Measurements from ENCODE around the gene STX11. TPM values are rescaled to one million over a fixed set of nuclear protein-coding genes. Genes with fewer than 3 reads are reported as not detected.

STX11 gene
- total and polyA plus RNA-seq, 2 of the 13 experiments (the other 11 are each of a cell fraction or from before 2014, with no cell fraction given) = 0.03 TPM; not detected in 1

DNA sequence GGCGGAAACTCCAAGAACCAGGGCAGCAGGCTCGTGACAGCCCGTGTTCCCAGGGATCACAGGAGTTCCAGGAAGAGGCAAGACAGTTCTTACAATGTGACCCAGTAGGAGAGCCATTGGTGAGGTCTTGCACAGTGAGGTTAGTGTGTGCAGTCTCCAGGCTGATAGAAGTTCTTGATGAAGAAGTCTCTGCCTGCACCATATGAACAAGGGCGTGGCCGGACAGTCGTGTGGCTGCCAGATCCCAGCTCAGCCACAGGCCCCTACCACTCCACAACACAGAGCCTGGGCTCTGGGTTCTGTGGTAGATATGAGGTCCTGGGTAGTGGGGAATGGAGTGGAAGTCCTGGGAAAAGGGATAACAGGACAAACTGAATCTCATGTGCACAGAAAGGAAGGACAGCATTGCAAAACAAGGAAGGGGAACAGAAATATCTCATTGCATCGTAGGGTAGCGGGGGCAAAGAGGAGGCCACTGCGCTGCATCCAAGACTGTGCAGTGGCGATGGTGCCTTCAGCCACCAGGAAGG is 65.2 kb downstream of the STX11 start (continued):
- TF ChIP-seq, protein P1, sequence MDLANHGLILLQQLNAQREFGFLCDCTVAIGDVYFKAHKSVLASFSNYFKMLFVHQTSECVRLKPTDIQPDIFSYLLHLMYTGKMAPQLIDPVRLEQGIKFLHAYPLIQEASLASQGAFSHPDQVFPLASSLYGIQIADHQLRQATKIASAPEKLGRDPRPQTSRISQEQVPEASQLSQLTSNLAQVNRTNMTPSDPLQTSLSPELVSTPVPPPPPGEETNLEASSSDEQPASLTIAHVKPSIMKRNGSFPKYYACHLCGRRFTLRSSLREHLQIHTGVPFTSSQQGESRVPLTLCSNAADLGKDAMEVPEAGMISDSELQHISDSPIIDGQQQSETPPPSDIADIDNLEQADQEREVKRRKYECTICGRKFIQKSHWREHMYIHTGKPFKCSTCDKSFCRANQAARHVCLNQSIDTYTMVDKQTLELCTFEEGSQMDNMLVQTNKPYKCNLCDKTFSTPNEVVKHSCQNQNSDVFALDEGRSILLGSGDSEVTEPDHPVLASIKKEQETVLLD (CRISPR knock-in tag; IDR thresholded peaks at IDR 0.05; ENCODE audit: low read depth) = 0 out of 2 replicates have a peak, but pooled peaks have one; percentile 4
- no peak for TF ChIP-seq POLR2AphosphoS5 (IDR thresholded peaks at IDR 0.05; ENCODE audit: low read depth, low read length)
- TF ChIP-seq ZFYVE20 (CRISPR knock-in tag; IDR thresholded peaks at IDR 0.05; ENCODE audit: borderline replicate concordance, low read depth) = peak; percentile 67; the same call in 1 of the 2 replicates
- TF ChIP-seq CHCHD3 (CRISPR knock-in tag; IDR thresholded peaks at IDR 0.05) = 0 out of 2 replicates have a peak, but pooled peaks have one; percentile 61
- TF ChIP-seq ZFP41 (CRISPR knock-in tag; IDR thresholded peaks at IDR 0.05; ENCODE audit: borderline replicate concordance) = peak; percentile 36; the same call in 1 of the 2 replicates
- TF ChIP-seq ZNF12 (CRISPR knock-in tag; IDR thresholded peaks at IDR 0.05) = 0 out of 2 replicates have a peak, but pooled peaks have one; percentile 5
- peak; percentile 17; the same call in 1 of the 2 replicates for TF ChIP-seq KLF12 (CRISPR knock-in tag; IDR thresholded peaks at IDR 0.05; ENCODE audit: borderline replicate concordance)
- TF ChIP-seq ZNF598 (CRISPR knock-in tag; IDR thresholded peaks at IDR 0.05; ENCODE audit: borderline replicate concordance) = no peak
- TF ChIP-seq ZBTB42 (CRISPR knock-in tag; IDR thresholded peaks at IDR 0.05) = no peak
- TF ChIP-seq ZNF225 (CRISPR knock-in tag; IDR thresholded peaks at IDR 0.05) = peak; percentile 10; the same call in 1 of the 2 replicates
- TF ChIP-seq ZNF260 (CRISPR knock-in tag; IDR thresholded peaks at IDR 0.05; ENCODE audit: borderline replicate concordance, low read depth) = no peak
- 0 out of 2 replicates have a peak, but pooled peaks have one; percentile 28 for TF ChIP-seq ZSCAN21 (CRISPR knock-in tag; IDR thresholded peaks at IDR 0.05; ENCODE audit: borderline replicate concordance)
- TF ChIP-seq, protein P2, sequence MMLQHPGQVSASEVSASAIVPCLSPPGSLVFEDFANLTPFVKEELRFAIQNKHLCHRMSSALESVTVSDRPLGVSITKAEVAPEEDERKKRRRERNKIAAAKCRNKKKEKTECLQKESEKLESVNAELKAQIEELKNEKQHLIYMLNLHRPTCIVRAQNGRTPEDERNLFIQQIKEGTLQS (CRISPR knock-in tag; IDR thresholded peaks at IDR 0.05) = no peak
- TF ChIP-seq, protein P3, sequence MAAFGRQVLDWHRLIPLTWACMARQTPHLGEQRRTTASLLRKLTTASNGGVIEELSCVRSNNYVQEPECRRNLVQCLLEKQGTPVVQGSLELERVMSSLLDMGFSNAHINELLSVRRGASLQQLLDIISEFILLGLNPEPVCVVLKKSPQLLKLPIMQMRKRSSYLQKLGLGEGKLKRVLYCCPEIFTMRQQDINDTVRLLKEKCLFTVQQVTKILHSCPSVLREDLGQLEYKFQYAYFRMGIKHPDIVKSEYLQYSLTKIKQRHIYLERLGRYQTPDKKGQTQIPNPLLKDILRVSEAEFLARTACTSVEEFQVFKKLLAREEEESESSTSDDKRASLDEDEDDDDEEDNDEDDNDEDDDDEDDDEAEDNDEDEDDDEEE (CRISPR knock-in tag; IDR thresholded peaks at IDR 0.05) = 0 out of 2 replicates have a peak, but pooled peaks have one; percentile 43
- TF ChIP-seq, protein P4, sequence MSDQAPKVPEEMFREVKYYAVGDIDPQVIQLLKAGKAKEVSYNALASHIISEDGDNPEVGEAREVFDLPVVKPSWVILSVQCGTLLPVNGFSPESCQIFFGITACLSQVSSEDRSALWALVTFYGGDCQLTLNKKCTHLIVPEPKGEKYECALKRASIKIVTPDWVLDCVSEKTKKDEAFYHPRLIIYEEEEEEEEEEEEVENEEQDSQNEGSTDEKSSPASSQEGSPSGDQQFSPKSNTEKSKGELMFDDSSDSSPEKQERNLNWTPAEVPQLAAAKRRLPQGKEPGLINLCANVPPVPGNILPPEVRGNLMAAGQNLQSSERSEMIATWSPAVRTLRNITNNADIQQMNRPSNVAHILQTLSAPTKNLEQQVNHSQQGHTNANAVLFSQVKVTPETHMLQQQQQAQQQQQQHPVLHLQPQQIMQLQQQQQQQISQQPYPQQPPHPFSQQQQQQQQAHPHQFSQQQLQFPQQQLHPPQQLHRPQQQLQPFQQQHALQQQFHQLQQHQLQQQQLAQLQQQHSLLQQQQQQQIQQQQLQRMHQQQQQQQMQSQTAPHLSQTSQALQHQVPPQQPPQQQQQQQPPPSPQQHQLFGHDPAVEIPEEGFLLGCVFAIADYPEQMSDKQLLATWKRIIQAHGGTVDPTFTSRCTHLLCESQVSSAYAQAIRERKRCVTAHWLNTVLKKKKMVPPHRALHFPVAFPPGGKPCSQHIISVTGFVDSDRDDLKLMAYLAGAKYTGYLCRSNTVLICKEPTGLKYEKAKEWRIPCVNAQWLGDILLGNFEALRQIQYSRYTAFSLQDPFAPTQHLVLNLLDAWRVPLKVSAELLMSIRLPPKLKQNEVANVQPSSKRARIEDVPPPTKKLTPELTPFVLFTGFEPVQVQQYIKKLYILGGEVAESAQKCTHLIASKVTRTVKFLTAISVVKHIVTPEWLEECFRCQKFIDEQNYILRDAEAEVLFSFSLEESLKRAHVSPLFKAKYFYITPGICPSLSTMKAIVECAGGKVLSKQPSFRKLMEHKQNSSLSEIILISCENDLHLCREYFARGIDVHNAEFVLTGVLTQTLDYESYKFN (CRISPR knock-in tag; conservative IDR thresholded peaks at IDR 0.05) = peak; percentile 5; the same call in 1 of the 2 replicates
- peak; percentile 70; the same call in 1 of the 2 replicates for TF ChIP-seq ZNF891 (CRISPR knock-in tag; IDR thresholded peaks at IDR 0.05)
- TF ChIP-seq KMT2B (CRISPR knock-in tag; IDR thresholded peaks at IDR 0.05) = no peak
- TF ChIP-seq, protein P5, sequence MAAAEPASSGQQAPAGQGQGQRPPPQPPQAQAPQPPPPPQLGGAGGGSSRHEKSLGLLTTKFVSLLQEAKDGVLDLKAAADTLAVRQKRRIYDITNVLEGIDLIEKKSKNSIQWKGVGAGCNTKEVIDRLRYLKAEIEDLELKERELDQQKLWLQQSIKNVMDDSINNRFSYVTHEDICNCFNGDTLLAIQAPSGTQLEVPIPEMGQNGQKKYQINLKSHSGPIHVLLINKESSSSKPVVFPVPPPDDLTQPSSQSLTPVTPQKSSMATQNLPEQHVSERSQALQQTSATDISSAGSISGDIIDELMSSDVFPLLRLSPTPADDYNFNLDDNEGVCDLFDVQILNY (CRISPR knock-in tag; conservative IDR thresholded peaks at IDR 0.05) = no peak
- TF ChIP-seq CEBPG (CRISPR knock-in tag; IDR thresholded peaks at IDR 0.05) = peak; percentile 14; the same call in 1 of the 2 replicates
- TF ChIP-seq GATA4 (IDR thresholded peaks at IDR 0.05; ENCODE audit: borderline replicate concordance, low read depth) = no peak
- no peak for TF ChIP-seq NONO (IDR thresholded peaks at IDR 0.05)
- TF ChIP-seq NONO (CRISPR knock-in tag; conservative IDR thresholded peaks at IDR 0.05) = 0 out of 2 replicates have a peak, but pooled peaks have one; percentile 8
- TF ChIP-seq ZNF441 (CRISPR knock-in tag; IDR thresholded peaks at IDR 0.05; ENCODE audit: borderline replicate concordance) = 0 out of 2 replicates have a peak, but pooled peaks have one; percentile 12

Data from HepG2 (cell line).